ENCODE results near the gene ZNF518B. TPM values are rescaled to one million over a fixed set of nuclear protein-coding genes. Genes with fewer than 3 reads are reported as not detected.

Gene ZNF518B
- total RNA-seq, 1 donor from 2014 or later = 12.7 TPM

- H3K4me3 ChIP-seq (ENCODE audit: low read depth, low read length) = no peak overlapping the region
- TF ChIP-seq, protein P1, sequence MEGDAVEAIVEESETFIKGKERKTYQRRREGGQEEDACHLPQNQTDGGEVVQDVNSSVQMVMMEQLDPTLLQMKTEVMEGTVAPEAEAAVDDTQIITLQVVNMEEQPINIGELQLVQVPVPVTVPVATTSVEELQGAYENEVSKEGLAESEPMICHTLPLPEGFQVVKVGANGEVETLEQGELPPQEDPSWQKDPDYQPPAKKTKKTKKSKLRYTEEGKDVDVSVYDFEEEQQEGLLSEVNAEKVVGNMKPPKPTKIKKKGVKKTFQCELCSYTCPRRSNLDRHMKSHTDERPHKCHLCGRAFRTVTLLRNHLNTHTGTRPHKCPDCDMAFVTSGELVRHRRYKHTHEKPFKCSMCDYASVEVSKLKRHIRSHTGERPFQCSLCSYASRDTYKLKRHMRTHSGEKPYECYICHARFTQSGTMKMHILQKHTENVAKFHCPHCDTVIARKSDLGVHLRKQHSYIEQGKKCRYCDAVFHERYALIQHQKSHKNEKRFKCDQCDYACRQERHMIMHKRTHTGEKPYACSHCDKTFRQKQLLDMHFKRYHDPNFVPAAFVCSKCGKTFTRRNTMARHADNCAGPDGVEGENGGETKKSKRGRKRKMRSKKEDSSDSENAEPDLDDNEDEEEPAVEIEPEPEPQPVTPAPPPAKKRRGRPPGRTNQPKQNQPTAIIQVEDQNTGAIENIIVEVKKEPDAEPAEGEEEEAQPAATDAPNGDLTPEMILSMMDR (conservative IDR thresholded peaks at IDR 0.05; ENCODE audit: low read depth, low read length) = no peak
- DNase-seq (ENCODE audit: low read depth) = no peak
These were observed 38.4 kb upstream of the ZNF518B start for GRCh38 chr4:10495651-10496050.

DNA sequence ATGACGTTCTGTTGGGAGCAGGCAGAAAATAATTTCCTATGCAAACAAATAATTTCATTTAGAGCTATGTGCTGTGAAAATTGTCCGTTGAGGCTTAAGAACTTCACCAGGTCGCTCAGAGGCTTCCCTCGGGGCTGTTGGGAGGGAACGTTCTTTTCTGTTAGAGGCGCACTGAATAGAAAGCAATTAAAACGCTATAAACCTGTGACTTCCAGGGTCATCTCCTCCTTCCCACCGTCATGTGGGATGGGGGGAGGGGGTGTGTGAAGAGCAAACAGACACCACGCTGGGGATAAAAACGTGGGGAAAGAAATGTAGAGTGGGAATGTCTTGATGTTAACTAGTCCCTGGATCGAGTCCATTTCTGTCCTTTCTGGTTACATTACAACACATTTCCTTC, 35.2 kb upstream of the ZNF518B start:
- no peak overlapping the region for H3K4me3 ChIP-seq (ENCODE audit: low read depth, low read length)
- no peak for DNase-seq (ENCODE audit: low read depth)
- TF ChIP-seq, protein P1 (conservative IDR thresholded peaks at IDR 0.05; ENCODE audit: low read depth, low read length) = no peak

GRCh38 chr4:10491401-10491800, 34.2 kb upstream of the ZNF518B start:
- DNase-seq (ENCODE audit: low read depth) = no peak
- no peak overlapping the region for H3K4me3 ChIP-seq (ENCODE audit: low read depth, low read length)
- TF ChIP-seq, protein P1 (conservative IDR thresholded peaks at IDR 0.05; ENCODE audit: low read depth, low read length) = no peak

GRCh38 chr4:10490996-10491395, 33.8 kb upstream of the ZNF518B start:
- H3K4me3 ChIP-seq (ENCODE audit: low read depth, low read length) = no peak overlapping the region
- TF ChIP-seq, protein P1 (conservative IDR thresholded peaks at IDR 0.05; ENCODE audit: low read depth, low read length) = no peak
- DNase-seq (ENCODE audit: low read depth) = no peak

- DNase-seq (ENCODE audit: low read depth) = no peak
- TF ChIP-seq, protein P1 (conservative IDR thresholded peaks at IDR 0.05; ENCODE audit: low read depth, low read length) = no peak
- H3K4me3 ChIP-seq (ENCODE audit: low read depth, low read length) = no peak overlapping the region
These were observed 25.7 kb upstream of the ZNF518B start for GRCh38 chr4:10482913-10483312.

DNA sequence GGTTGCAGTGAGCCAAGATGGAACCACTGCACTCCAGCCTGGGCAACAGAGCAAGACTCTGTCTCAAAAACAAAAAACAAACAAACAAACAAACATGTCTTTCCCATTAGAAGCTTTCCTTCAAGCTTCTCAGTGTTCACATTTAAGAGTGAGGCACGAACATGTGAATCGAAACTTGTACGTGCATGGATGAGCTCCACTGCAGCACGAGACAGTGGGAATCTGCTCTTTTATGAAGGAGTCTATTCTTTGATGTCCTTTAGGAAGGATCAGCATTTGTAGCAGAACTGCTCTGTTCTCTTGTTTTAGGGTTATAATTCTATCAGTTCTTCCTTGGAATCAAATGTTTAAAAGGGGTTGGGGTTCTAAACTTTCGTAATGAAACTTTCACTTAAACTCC, 23.4 kb upstream of the ZNF518B start:
- DNase-seq (ENCODE audit: low read depth) = no peak
- no peak overlapping the region for H3K4me3 ChIP-seq (ENCODE audit: low read depth, low read length)
- TF ChIP-seq, protein P1 (conservative IDR thresholded peaks at IDR 0.05; ENCODE audit: low read depth, low read length) = no peak

DNA sequence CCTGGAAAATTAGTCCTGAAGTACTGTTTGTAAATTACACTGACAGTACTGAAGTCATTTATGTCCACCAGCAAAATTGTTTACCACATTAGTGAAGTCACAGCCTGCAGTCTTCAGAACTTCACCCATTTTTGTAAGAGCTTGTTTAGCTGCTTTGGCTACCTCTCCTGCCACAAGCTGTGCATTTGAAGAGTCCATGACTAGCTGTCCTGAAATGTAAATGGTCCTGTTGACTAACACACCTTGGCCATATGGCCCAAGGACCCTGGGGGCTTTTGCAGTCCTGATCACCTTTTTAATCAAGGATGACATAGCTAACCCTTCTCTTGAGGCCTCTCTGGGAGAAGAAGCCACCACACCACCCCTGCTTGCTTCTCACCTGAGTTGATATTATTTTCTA, 21.4 kb upstream of the ZNF518B start:
- no peak for DNase-seq (ENCODE audit: low read depth)
- TF ChIP-seq, protein P1 (conservative IDR thresholded peaks at IDR 0.05; ENCODE audit: low read depth, low read length) = no peak
- no peak overlapping the region for H3K4me3 ChIP-seq (ENCODE audit: low read depth, low read length)
